Panc1 (cell line): ENCODE data around the gene ZC3H8. TPM values are rescaled to one million over a fixed set of nuclear protein-coding genes. Genes with fewer than 3 reads are reported as not detected.

Experiments used
- ATAC-seq: fragments of 200-7000 bp; cut with Tn5 transposase; 2 replicates; pipeline ENCODE4 v1.9.1; 2020; ENCODE audit warnings: mild to moderate bottlenecking, moderate library complexity
- BruUV-seq: library from RNA; stranded (reverse); fragments of 400-500 nt; replicated peaks from 2 replicates; lab custom pipeline; 2021; lab: Mats Ljungman, UMichigan
- CTCF ChIA-PET: fragments of 300-600 bp; sonication (Branson Sonifier 250); formaldehyde crosslinking; loops from one replicate; lab custom pipeline; 2022; ENCODE audit warnings: antibody characterized with exemption; lab: Charles Lee
- POLR2A ChIA-PET: fragments of 300-600 bp; sonication (Branson Sonifier 250); formaldehyde crosslinking; loops from one replicate; lab custom pipeline; 2022; ENCODE audit warnings: antibody characterized with exemption; lab: Charles Lee
- DNase-seq: peaks from one replicate; pipeline ENCODE4 v3.0.0-alpha.2; 2010; ENCODE audit warnings: low read depth, low spot score
- H3K27ac ChIP-seq: 2 replicates; pipeline ENCODE4 v1.5.1; 2011; ENCODE audit warnings: mild to moderate bottlenecking, low read length, inconsistent platforms
- H3K27me3 ChIP-seq: fragments of 200-500 bp; sonication (Bioruptor generic); 2 replicates; pipeline ENCODE4 v1.6.0; 2014; ENCODE audit warnings: low read length, inconsistent platforms; ENCODE audit not compliant: control insufficient read depth, insufficient read depth
- H3K36me3 ChIP-seq: fragments of 200-500 bp; sonication (Bioruptor generic); 2 replicates; pipeline ENCODE4 v1.5.1; 2014; ENCODE audit warnings: inconsistent platforms, mild to moderate bottlenecking, low read length, moderate library complexity; ENCODE audit not compliant: control insufficient read depth, insufficient read depth
- H3K4me1 ChIP-seq: 2 replicates; pipeline ENCODE4 v1.5.1; 2011; ENCODE audit warnings: inconsistent platforms, mild to moderate bottlenecking, low read length, moderate library complexity; ENCODE audit not compliant: control insufficient read depth, insufficient read depth
- H3K4me3 ChIP-seq, 2 experiments: 2 replicates each; pipeline ENCODE4 v1.5.1; 2011 to 2012; ENCODE audit warnings: low read depth in 2 of 2, low read length in 2 of 2, mild to moderate bottlenecking in 2 of 2, inconsistent platforms in 1 of 2, moderate library complexity in 1 of 2
- H3K9me3 ChIP-seq: fragments of 200-500 bp; sonication (Bioruptor generic); 2 replicates; pipeline ENCODE4 v1.5.1; 2014; ENCODE audit warnings: low read depth, mild to moderate bottlenecking, inconsistent platforms, low read length, moderate library complexity; ENCODE audit not compliant: control insufficient read depth, insufficient read depth
- POLR2AphosphoS5 ChIP-seq: IDR thresholded peaks from 2 replicates; pipeline ENCODE4 v1.6.1; 2012; ENCODE audit warnings: mild to moderate bottlenecking, low read depth, low read length, moderate library complexity
- SIN3A ChIP-seq: IDR thresholded peaks from 2 replicates; pipeline ENCODE4 v1.6.1; 2012; ENCODE audit warnings: low read depth, mild to moderate bottlenecking, low read length, moderate library complexity, borderline replicate concordance; ENCODE audit not compliant: insufficient read depth
- TCF7L2 ChIP-seq: IDR thresholded peaks from 2 replicates; pipeline ENCODE4 v1.6.1; 2011; ENCODE audit warnings: mild to moderate bottlenecking, low read depth, low read length, inconsistent platforms
- in situ Hi-C: cut with HindIII; loops from 2 replicates; pipeline ENCODE4 v1.10.0; 2016; ENCODE audit warnings: low sequenced_read_pairs, low pct_unique_long_range_greater_than_20kb
- intact Hi-C: fragments of 100-400 bp; cut with micrococcal nuclease; formaldehyde crosslinking; loops from one replicate; pipeline ENCODE4 v1.10.0; 2022; ENCODE audit not compliant: unreplicated experiment
- total RNA-seq: library from RNA; stranded (reverse); gene quantifications from one replicate; pipeline ENCODE4 v1.2.1, GENCODE V29; 2021; ENCODE audit not compliant: unreplicated experiment
- TF ChIP-seq, protein P1 (sequence below), 2 experiments: IDR thresholded peaks; 2 replicates each; pipeline ENCODE4 v1.6.1; 2011 to 2012; ENCODE audit warnings: low read depth in 2 of 2, control low read depth in 1 of 2, low read length in 1 of 2, mild to moderate bottlenecking in 1 of 2, moderate library complexity in 1 of 2; ENCODE audit not compliant: insufficient read depth in 1 of 2
- TF ChIP-seq, protein P2 (sequence below): fragments of 450-650 bp; IDR thresholded peaks from 2 replicates; pipeline ENCODE4 v1.5.1; 2017; ENCODE audit warnings: mild to moderate bottlenecking

ZC3H8 gene
- total RNA-seq, 1 experiment from 2014 or later, result 4.4 TPM

DNA sequence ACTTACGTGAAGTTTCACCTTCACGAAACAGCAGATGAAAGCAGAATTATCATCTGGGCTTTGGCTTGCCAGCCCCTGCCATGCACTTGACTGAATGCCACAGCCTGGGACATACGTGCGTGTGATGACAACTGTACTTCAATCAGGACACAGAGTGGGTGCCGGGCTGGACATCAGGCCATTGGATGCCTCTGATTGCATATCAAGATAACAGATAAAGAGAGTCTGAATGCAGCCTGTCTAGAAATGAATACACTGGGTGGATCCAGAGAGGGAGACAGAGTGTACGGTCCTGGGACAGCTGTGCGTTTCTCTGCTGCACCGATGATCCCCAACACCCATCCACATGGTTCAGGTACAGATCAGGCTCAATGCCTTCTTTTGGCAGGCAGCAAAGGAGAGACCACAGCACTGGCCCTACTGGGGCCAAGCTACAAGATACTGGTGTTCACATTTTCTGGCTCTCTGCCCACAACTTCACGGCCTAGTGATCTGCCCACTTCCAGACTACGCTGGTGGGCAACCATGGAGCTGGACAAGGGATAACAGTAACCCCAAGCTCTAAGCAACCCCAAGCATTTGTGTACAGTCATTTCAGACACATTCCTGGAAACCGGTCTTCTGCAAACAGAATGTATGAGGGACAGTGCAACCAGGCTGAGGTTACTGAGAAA, 81.1 kb downstream of the ZC3H8 start:
- no peak for ATAC-seq
- ChIA-PET POLR2A (no interaction called here), CTCF (interaction anchor here (0.7 kb wide), 1 partner anchor 577 kb away, joined by 5 read pairs; no protein-coding TSS in a partner anchor)
- TF ChIP-seq, protein P1, sequence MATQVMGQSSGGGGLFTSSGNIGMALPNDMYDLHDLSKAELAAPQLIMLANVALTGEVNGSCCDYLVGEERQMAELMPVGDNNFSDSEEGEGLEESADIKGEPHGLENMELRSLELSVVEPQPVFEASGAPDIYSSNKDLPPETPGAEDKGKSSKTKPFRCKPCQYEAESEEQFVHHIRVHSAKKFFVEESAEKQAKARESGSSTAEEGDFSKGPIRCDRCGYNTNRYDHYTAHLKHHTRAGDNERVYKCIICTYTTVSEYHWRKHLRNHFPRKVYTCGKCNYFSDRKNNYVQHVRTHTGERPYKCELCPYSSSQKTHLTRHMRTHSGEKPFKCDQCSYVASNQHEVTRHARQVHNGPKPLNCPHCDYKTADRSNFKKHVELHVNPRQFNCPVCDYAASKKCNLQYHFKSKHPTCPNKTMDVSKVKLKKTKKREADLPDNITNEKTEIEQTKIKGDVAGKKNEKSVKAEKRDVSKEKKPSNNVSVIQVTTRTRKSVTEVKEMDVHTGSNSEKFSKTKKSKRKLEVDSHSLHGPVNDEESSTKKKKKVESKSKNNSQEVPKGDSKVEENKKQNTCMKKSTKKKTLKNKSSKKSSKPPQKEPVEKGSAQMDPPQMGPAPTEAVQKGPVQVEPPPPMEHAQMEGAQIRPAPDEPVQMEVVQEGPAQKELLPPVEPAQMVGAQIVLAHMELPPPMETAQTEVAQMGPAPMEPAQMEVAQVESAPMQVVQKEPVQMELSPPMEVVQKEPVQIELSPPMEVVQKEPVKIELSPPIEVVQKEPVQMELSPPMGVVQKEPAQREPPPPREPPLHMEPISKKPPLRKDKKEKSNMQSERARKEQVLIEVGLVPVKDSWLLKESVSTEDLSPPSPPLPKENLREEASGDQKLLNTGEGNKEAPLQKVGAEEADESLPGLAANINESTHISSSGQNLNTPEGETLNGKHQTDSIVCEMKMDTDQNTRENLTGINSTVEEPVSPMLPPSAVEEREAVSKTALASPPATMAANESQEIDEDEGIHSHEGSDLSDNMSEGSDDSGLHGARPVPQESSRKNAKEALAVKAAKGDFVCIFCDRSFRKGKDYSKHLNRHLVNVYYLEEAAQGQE (IDR thresholded peaks at IDR 0.05; ENCODE audit: insufficient read depth in 1 of 2, low read depth in 2 of 2, low read length in 1 of 2), result no peak
- TF ChIP-seq SIN3A (no peak), POLR2AphosphoS5 (no peak), TCF7L2 (no peak)
- TF ChIP-seq, protein P2, sequence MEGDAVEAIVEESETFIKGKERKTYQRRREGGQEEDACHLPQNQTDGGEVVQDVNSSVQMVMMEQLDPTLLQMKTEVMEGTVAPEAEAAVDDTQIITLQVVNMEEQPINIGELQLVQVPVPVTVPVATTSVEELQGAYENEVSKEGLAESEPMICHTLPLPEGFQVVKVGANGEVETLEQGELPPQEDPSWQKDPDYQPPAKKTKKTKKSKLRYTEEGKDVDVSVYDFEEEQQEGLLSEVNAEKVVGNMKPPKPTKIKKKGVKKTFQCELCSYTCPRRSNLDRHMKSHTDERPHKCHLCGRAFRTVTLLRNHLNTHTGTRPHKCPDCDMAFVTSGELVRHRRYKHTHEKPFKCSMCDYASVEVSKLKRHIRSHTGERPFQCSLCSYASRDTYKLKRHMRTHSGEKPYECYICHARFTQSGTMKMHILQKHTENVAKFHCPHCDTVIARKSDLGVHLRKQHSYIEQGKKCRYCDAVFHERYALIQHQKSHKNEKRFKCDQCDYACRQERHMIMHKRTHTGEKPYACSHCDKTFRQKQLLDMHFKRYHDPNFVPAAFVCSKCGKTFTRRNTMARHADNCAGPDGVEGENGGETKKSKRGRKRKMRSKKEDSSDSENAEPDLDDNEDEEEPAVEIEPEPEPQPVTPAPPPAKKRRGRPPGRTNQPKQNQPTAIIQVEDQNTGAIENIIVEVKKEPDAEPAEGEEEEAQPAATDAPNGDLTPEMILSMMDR, result no peak
- no peaks in the 10 kb centered on the region for H3K9me3 ChIP-seq
- DNase-seq, result no peak
- no TSS peak for BruUV-seq
- H3K4me1 ChIP-seq, result no peaks in the 10 kb centered on the region
- H3K4me3 ChIP-seq, result no peak overlapping the region
- in situ Hi-C loops (no loop called here), intact Hi-C loops (no loop called here)
- no peak overlapping the region for H3K27ac ChIP-seq
- H3K27me3 ChIP-seq, result no peaks in the 10 kb centered on the region
- no peaks in the 10 kb centered on the region for H3K36me3 ChIP-seq

DNA sequence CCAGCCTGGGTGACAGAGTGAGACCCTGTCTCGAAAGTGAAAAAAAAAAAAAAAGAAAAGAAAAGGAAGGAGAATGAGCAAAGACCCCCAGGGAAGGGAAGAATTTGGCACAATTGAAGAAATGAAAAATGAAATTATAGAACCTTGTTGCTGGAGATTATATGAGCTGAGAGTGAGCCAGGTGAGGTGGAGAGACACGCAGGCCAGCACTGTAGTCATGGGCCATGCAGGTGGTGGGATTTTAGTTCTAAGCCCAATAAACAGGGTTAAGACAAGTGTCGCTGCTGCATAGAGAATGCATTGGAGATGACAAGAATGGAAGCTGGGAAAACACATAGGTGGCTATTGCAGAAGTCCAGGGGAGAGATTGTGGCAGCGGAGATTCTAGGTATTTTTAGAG, 84.3 kb downstream of the ZC3H8 start:
- TF ChIP-seq SIN3A (no peak), POLR2AphosphoS5 (no peak), TCF7L2 (no peak)
- TF ChIP-seq, protein P2, result no peak
- TF ChIP-seq, protein P1 (IDR thresholded peaks at IDR 0.05; ENCODE audit: insufficient read depth in 1 of 2, low read depth in 2 of 2, low read length in 1 of 2), result no peak
- no peaks in the 10 kb centered on the region for H3K27me3 ChIP-seq
- H3K4me1 ChIP-seq, result no peaks in the 10 kb centered on the region
- ChIA-PET CTCF (no interaction called here), POLR2A (no interaction called here)
- in situ Hi-C loops, result no loop called here
- ATAC-seq (no peak), DNase-seq (no peak)
- no TSS peak for BruUV-seq
- H3K9me3 ChIP-seq, result no peaks in the 10 kb centered on the region
- H3K4me3 ChIP-seq, result no peak overlapping the region
- H3K36me3 ChIP-seq, result no peaks in the 10 kb centered on the region
- intact Hi-C loops, result no loop called here
- no peak overlapping the region for H3K27ac ChIP-seq
